ENCODE data around the gene CDH23. TPM values are rescaled to one million over a fixed set of nuclear protein-coding genes. Genes with fewer than 3 reads are reported as not detected.
A peak's percentile ranks its signal among the peaks of the same experiment; 100 is the strongest.

The CDH23 gene
- total RNA-seq, 2 experiments from 2014 or later, result 0.16 to 0.61 TPM

- CTCF ChIA-PET, result no interaction called here
- no peak overlapping the region for H3K4me3 Mint-ChIP-seq
- H3K36me3 Mint-ChIP-seq, result no peaks in the 10 kb centered on the region
- no peaks in the 10 kb centered on the region for H3K4me1 Mint-ChIP-seq
- DNase-seq, result peak; percentile 21
- no peak overlapping the region for H3K27ac Mint-ChIP-seq
- no peaks in the 10 kb centered on the region for H3K9me3 Mint-ChIP-seq (ENCODE audit: low read depth)
- ATAC-seq, result no peak
- H3K27me3 Mint-ChIP-seq, result no peaks in the 10 kb centered on the region
These were observed 26.5 kb downstream of the CDH23 start for GRCh38 chr10:71423250-71423649.

GRCh38 chr10:71423901-71424300 lies 27.2 kb downstream of the CDH23 start:
- no peaks in the 10 kb centered on the region for H3K36me3 Mint-ChIP-seq
- peak; percentile 23 for DNase-seq
- no peak overlapping the region for H3K4me3 Mint-ChIP-seq
- no peaks in the 10 kb centered on the region for H3K27me3 Mint-ChIP-seq
- no peaks in the 10 kb centered on the region for H3K9me3 Mint-ChIP-seq (ENCODE audit: low read depth)
- no peak for ATAC-seq
- CTCF ChIA-PET, result no interaction called here
- H3K4me1 Mint-ChIP-seq, result no peaks in the 10 kb centered on the region
- H3K27ac Mint-ChIP-seq, result no peak overlapping the region

- no peaks in the 10 kb centered on the region for H3K4me1 Mint-ChIP-seq
- DNase-seq (peak; percentile 29), ATAC-seq (no peak)
- no peaks in the 10 kb centered on the region for H3K36me3 Mint-ChIP-seq
- CTCF ChIA-PET, result no interaction called here
- H3K27ac Mint-ChIP-seq, result no peak overlapping the region
- H3K9me3 Mint-ChIP-seq (ENCODE audit: low read depth), result no peaks in the 10 kb centered on the region
- H3K27me3 Mint-ChIP-seq, result no peaks in the 10 kb centered on the region
- no peak overlapping the region for H3K4me3 Mint-ChIP-seq
These were observed 27.9 kb downstream of the CDH23 start for GRCh38 chr10:71424496-71425194.

GRCh38 chr10:71426058-71426605 lies 29.4 kb downstream of the CDH23 start:
- H3K27ac Mint-ChIP-seq, result no peak overlapping the region
- no peaks in the 10 kb centered on the region for H3K27me3 Mint-ChIP-seq
- no peaks in the 10 kb centered on the region for H3K9me3 Mint-ChIP-seq (ENCODE audit: low read depth)
- CTCF ChIA-PET, result no interaction called here
- ATAC-seq (no peak), DNase-seq (peak; percentile 11)
- no peak overlapping the region for H3K4me3 Mint-ChIP-seq
- H3K4me1 Mint-ChIP-seq, result no peaks in the 10 kb centered on the region
- no peaks in the 10 kb centered on the region for H3K36me3 Mint-ChIP-seq

- Mint-ChIP-seq H3K27ac (no peak overlapping the region), H3K36me3 (no peaks in the 10 kb centered on the region), H3K27me3 (no peaks in the 10 kb centered on the region), H3K4me1 (no peaks in the 10 kb centered on the region), H3K4me3 (no peak overlapping the region), H3K9me3 (ENCODE audit: low read depth) (no peaks in the 10 kb centered on the region)
- DNase-seq (no peak), ATAC-seq (no peak)
- CTCF ChIA-PET, result no interaction called here
These were observed 30.5 kb downstream of the CDH23 start for GRCh38 chr10:71427246-71427645.

- H3K4me3 Mint-ChIP-seq, result no peak overlapping the region
- H3K27ac Mint-ChIP-seq, result no peak overlapping the region
- H3K36me3 Mint-ChIP-seq, result no peaks in the 10 kb centered on the region
- H3K27me3 Mint-ChIP-seq, result no peaks in the 10 kb centered on the region
- H3K9me3 Mint-ChIP-seq (ENCODE audit: low read depth), result no peaks in the 10 kb centered on the region
- CTCF ChIA-PET, result no interaction called here
- no peak for ATAC-seq
- peak; percentile 37 for DNase-seq
- H3K4me1 Mint-ChIP-seq, result peaks cover 3% of the 10 kb centered on the region
These were observed 32.6 kb downstream of the CDH23 start for GRCh38 chr10:71429304-71429703.

GRCh38 chr10:71429929-71430328 lies 33.2 kb downstream of the CDH23 start:
- DNase-seq (peak; percentile 30), ATAC-seq (no peak)
- no peaks in the 10 kb centered on the region for H3K36me3 Mint-ChIP-seq
- no peaks in the 10 kb centered on the region for H3K9me3 Mint-ChIP-seq (ENCODE audit: low read depth)
- peaks cover 7% of the 10 kb centered on the region for H3K4me1 Mint-ChIP-seq
- H3K4me3 Mint-ChIP-seq, result no peak overlapping the region
- CTCF ChIA-PET, result interaction anchor here (1.0 kb wide), 1 partner anchor 15 kb away, joined by 3 read pairs; no protein-coding TSS in a partner anchor
- H3K27ac Mint-ChIP-seq, result no peak overlapping the region
- H3K27me3 Mint-ChIP-seq, result no peaks in the 10 kb centered on the region

- no peaks in the 10 kb centered on the region for H3K9me3 Mint-ChIP-seq (ENCODE audit: low read depth)
- H3K36me3 Mint-ChIP-seq, result no peaks in the 10 kb centered on the region
- CTCF ChIA-PET, result no interaction called here
- H3K4me1 Mint-ChIP-seq, result peaks cover 7% of the 10 kb centered on the region
- H3K4me3 Mint-ChIP-seq, result no peak overlapping the region
- H3K27ac Mint-ChIP-seq, result no peak overlapping the region
- peak; percentile 29 for DNase-seq
- ATAC-seq, result no peak
- no peaks in the 10 kb centered on the region for H3K27me3 Mint-ChIP-seq
These were observed 34.8 kb downstream of the CDH23 start for GRCh38 chr10:71431239-71432100.

GRCh38 chr10:71432101-71432905 lies 35.6 kb downstream of the CDH23 start:
- no peak overlapping the region for H3K4me3 Mint-ChIP-seq
- H3K36me3 Mint-ChIP-seq, result no peaks in the 10 kb centered on the region

GRCh38 chr10:71432956-71433767 lies 36.4 kb downstream of the CDH23 start:
- Mint-ChIP-seq H3K4me3 (no peak overlapping the region), H3K27me3 (no peaks in the 10 kb centered on the region), H3K4me1 (peaks cover 7% of the 10 kb centered on the region), H3K9me3 (ENCODE audit: low read depth) (no peaks in the 10 kb centered on the region), H3K36me3 (no peaks in the 10 kb centered on the region), H3K27ac (no peak overlapping the region)
- no peak for ATAC-seq
- peak; percentile 16 for DNase-seq
- CTCF ChIA-PET, result no interaction called here

More at GRCh38 chr10:71432101-71432905, 35.6 kb downstream of the CDH23 start:
- Mint-ChIP-seq H3K4me1 (peaks cover 7% of the 10 kb centered on the region), H3K27me3 (no peaks in the 10 kb centered on the region), H3K9me3 (ENCODE audit: low read depth) (no peaks in the 10 kb centered on the region), H3K27ac (no peak overlapping the region)
- CTCF ChIA-PET, result no interaction called here
- DNase-seq, result peak; percentile 23
- no peak for ATAC-seq

GRCh38 chr10:71433768-71434744 lies 37.3 kb downstream of the CDH23 start:
- peak; percentile 53 for ATAC-seq
- Mint-ChIP-seq H3K27ac (no peak overlapping the region), H3K27me3 (no peaks in the 10 kb centered on the region), H3K36me3 (no peaks in the 10 kb centered on the region), H3K4me1 (peaks cover 7% of the 10 kb centered on the region), H3K9me3 (ENCODE audit: low read depth) (no peaks in the 10 kb centered on the region), H3K4me3 (no peak overlapping the region)
- peak; percentile 57 for DNase-seq
- CTCF ChIA-PET, result no interaction called here
